ENCODE results near the gene EVI5L. TPM values are rescaled to one million over a fixed set of nuclear protein-coding genes. Genes with fewer than 3 reads are reported as not detected.

Gene EVI5L
- total and polyA plus RNA-seq, 2 of the 4 experiments (the other 2 are of a cell fraction) = 12.7 to 14.6 TPM

GRCh38 chr19:7905859-7906258 is 75.8 kb downstream of the EVI5L start:
- peaks cover 14 to 52% of the 10 kb centered on the region in 2 experiments; a peak in 3 of 4 replicates for H3K79me1 ChIP-seq (ENCODE audit: low read depth in 1 of 2, low read length in 2 of 2)

More at GRCh38 chr19:7905859-7906258, 75.8 kb downstream of the EVI5L start:
- Histone ChIP-seq H4K20me1 (ENCODE audit: insufficient read depth, low read length) (peaks cover 50% of the 10 kb centered on the region), H3K23ac (ENCODE audit: low read depth, low read length) (no peak overlapping the region), H4K91ac (ENCODE audit: insufficient read depth, low read depth, low read length) (no peak overlapping the region), H2BK20ac (ENCODE audit: low read depth, low read length) (no peak overlapping the region), H3K4me1 (ENCODE audit: control insufficient read depth, insufficient read depth, low read length) (peaks cover 10% of the 10 kb centered on the region), H4K5ac (ENCODE audit: low read depth, low read length) (no peak overlapping the region), H2AK9ac (replicated peaks; ENCODE audit: low read depth, low read length, poor library complexity) (no peak overlapping the region), H3K27me3 (ENCODE audit: control insufficient read depth, insufficient read depth, low read length) (no peaks in the 10 kb centered on the region), H2BK15ac (ENCODE audit: low read depth, low read length) (no peak overlapping the region), H4K8ac (ENCODE audit: low read depth in 2 of 2, low read length in 2 of 2) (no peak overlapping the region), H3K56ac (ENCODE audit: extremely low read depth, insufficient read depth, low read length) (no peak overlapping the region), H3K36me3 (ENCODE audit: control insufficient read depth, insufficient read depth, low read length) (peaks cover 19% of the 10 kb centered on the region), H3K9ac (ENCODE audit: low read depth, low read length) (no peak overlapping the region), H2AFZ (replicated peaks; ENCODE audit: low read length, poor library complexity) (no peak overlapping the region), H3K18ac (ENCODE audit: low read depth, low read length) (no peak overlapping the region), H3K4ac (ENCODE audit: low read depth, low read length) (no peak overlapping the region), H3K4me2 (ENCODE audit: low read depth, low read length) (no peak overlapping the region), H3K9me1 (ENCODE audit: insufficient read depth, low read length) (peaks cover 11% of the 10 kb centered on the region), H2BK120ac (ENCODE audit: low read depth, low read length) (no peak overlapping the region), H3K27ac (ENCODE audit: insufficient read depth, low read length) (no peak overlapping the region), H2BK5ac (ENCODE audit: low read depth, low read length, poor library complexity, severe bottlenecking) (no peak overlapping the region), H2AK5ac (ENCODE audit: low read depth, low read length) (no peak overlapping the region), H3K9me3 (ENCODE audit: control insufficient read depth, insufficient read depth, low read length) (no peaks in the 10 kb centered on the region), H3K4me3 (ENCODE audit: insufficient read depth, low read depth, low read length) (no peak overlapping the region), H3K14ac (replicated peaks; ENCODE audit: low read depth, low read length) (no peak overlapping the region)
- BruUV-seq (replicated peaks) = no TSS peak
- dilution Hi-C loops (cut with HindIII; ENCODE audit: low sequenced_read_pairs, unreplicated experiment) (no loop called here), intact Hi-C loops (cut with micrococcal nuclease) (no loop called here), in situ Hi-C loops (cut with MboI; ENCODE audit: low sequenced_read_pairs) (no loop called here)
- DNase-seq (no peak), ATAC-seq (ENCODE audit: low read depth) (no peak)
- POLR2A ChIA-PET (ENCODE audit: unreplicated experiment) = no interaction called here
- CTCF ChIA-PET = no interaction called here
- TF ChIP-seq, protein P1, sequence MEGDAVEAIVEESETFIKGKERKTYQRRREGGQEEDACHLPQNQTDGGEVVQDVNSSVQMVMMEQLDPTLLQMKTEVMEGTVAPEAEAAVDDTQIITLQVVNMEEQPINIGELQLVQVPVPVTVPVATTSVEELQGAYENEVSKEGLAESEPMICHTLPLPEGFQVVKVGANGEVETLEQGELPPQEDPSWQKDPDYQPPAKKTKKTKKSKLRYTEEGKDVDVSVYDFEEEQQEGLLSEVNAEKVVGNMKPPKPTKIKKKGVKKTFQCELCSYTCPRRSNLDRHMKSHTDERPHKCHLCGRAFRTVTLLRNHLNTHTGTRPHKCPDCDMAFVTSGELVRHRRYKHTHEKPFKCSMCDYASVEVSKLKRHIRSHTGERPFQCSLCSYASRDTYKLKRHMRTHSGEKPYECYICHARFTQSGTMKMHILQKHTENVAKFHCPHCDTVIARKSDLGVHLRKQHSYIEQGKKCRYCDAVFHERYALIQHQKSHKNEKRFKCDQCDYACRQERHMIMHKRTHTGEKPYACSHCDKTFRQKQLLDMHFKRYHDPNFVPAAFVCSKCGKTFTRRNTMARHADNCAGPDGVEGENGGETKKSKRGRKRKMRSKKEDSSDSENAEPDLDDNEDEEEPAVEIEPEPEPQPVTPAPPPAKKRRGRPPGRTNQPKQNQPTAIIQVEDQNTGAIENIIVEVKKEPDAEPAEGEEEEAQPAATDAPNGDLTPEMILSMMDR (conservative IDR thresholded peaks at IDR 0.05; ENCODE audit: low read depth, low read length) = no peak
- TF ChIP-seq BHLHE40 (IDR thresholded peaks at IDR 0.05; ENCODE audit: low read depth, low read length) (no peak), MAFK (IDR thresholded peaks at IDR 0.05; ENCODE audit: low read depth, low read length) (no peak), MAZ (IDR thresholded peaks at IDR 0.05; ENCODE audit: borderline replicate concordance, low read depth, low read length) (no peak), MXI1 (IDR thresholded peaks at IDR 0.05; ENCODE audit: borderline replicate concordance, low read depth, low read length) (no peak), CHD1 (IDR thresholded peaks at IDR 0.05; ENCODE audit: low read depth, low read length) (no peak), NFE2L2 (IDR thresholded peaks at IDR 0.05; ENCODE audit: low read depth, low read length) (no peak), CEBPB (IDR thresholded peaks at IDR 0.05; ENCODE audit: low read depth, low read length) (no peak), RCOR1 (IDR thresholded peaks at IDR 0.05; ENCODE audit: insufficient replicate concordance, low read length) (no peak)
- TF ChIP-seq, protein P2, sequence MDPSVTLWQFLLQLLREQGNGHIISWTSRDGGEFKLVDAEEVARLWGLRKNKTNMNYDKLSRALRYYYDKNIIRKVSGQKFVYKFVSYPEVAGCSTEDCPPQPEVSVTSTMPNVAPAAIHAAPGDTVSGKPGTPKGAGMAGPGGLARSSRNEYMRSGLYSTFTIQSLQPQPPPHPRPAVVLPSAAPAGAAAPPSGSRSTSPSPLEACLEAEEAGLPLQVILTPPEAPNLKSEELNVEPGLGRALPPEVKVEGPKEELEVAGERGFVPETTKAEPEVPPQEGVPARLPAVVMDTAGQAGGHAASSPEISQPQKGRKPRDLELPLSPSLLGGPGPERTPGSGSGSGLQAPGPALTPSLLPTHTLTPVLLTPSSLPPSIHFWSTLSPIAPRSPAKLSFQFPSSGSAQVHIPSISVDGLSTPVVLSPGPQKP (IDR thresholded peaks at IDR 0.05; ENCODE audit: borderline replicate concordance, low read depth, low read length) = no peak
- TF ChIP-seq, protein P3, sequence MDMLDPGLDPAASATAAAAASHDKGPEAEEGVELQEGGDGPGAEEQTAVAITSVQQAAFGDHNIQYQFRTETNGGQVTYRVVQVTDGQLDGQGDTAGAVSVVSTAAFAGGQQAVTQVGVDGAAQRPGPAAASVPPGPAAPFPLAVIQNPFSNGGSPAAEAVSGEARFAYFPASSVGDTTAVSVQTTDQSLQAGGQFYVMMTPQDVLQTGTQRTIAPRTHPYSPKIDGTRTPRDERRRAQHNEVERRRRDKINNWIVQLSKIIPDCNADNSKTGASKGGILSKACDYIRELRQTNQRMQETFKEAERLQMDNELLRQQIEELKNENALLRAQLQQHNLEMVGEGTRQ (IDR thresholded peaks at IDR 0.05; ENCODE audit: low read depth, low read length) = no peak
- WGBS, 2 experiments (ENCODE audit: extremely low coverage in 2 of 2, insufficient read length in 1 of 2) = 100% methylated on average over 1 of the region's 10 CpGs; no CpG with 5 or more reads in 1 of the 2 experiments
